Measurements from ENCODE around the gene PDXK. TPM values are rescaled to one million over a fixed set of nuclear protein-coding genes. Genes with fewer than 3 reads are reported as not detected.

Gene PDXK
- total and polyA plus RNA-seq, 4 donors, result 25.8 to 94.4 (median 64.5) TPM

DNA sequence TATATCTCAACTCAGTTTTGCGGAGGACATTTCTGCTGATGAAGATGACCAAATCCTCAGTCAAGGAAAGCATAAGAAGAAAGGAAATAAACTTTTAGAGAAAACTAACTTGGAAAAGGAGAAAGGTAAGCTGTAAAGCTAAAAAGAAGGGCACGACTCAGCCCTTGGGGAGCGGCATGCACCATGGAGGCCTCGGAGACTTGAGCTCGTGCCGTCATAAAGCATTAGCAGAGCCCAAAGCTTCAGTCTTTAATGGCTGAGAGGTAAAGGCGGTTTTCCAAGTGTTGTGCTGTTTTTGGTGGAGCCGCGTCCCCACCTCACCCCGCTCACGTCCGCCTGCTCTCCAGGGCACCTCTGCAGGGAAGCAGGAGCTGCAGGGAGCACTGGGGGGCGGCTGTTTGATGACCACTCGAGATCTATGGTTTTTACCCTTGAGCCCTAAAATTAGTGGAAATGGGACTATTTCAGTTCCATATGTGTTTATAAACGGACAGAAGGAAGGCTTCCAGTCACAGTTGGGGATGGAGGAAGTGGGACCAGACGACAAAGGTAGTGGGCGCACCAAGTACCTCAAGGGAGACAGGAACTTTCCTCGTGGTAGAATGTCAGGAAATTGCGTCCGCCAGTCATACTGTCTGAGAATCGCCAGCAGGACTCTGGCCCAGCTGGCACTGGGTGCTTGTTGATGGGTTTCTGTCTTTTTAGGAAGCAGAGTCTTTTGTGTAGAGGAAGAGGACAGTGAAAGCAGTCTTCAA, 31.9 kb upstream of the PDXK start:
- H3K36me3 ChIP-seq (ENCODE audit: control insufficient read depth in 1 of 2, insufficient read depth in 2 of 2, low read length in 1 of 2), result peaks cover 9 to 12% of the 10 kb centered on the region in 2 donors
- no peaks in the 10 kb centered on the region for H3K4me1 ChIP-seq (ENCODE audit: control insufficient read depth in 1 of 2, insufficient read depth in 2 of 2, low read length in 2 of 2)
- H3K9me3 ChIP-seq (ENCODE audit: control insufficient read depth, low read length), result no peaks in the 10 kb centered on the region
- H3K4me3 ChIP-seq (ENCODE audit: low read length in 2 of 2), result no peak overlapping the region
- 90 to 91% methylated on average over 21 of the region's 21 CpGs for WGBS, 2 donors
- H3K27ac ChIP-seq (ENCODE audit: low read depth in 1 of 2, low read length in 2 of 2), result no peak overlapping the region
- intact Hi-C loops (cut with DNase I), result loop anchor here in 1 of 2 donors (10.0 kb wide), 1 partner anchor 88 kb away; the partner anchor contains the start of gene CSTB
- DNase-seq, result no peak
- ATAC-seq (ENCODE audit: low FRiP score), result no peak
- H3K27me3 ChIP-seq (ENCODE audit: control insufficient read depth in 1 of 2, insufficient read depth in 2 of 2, low read length in 1 of 2), result no peaks in the 10 kb centered on the region

DNA sequence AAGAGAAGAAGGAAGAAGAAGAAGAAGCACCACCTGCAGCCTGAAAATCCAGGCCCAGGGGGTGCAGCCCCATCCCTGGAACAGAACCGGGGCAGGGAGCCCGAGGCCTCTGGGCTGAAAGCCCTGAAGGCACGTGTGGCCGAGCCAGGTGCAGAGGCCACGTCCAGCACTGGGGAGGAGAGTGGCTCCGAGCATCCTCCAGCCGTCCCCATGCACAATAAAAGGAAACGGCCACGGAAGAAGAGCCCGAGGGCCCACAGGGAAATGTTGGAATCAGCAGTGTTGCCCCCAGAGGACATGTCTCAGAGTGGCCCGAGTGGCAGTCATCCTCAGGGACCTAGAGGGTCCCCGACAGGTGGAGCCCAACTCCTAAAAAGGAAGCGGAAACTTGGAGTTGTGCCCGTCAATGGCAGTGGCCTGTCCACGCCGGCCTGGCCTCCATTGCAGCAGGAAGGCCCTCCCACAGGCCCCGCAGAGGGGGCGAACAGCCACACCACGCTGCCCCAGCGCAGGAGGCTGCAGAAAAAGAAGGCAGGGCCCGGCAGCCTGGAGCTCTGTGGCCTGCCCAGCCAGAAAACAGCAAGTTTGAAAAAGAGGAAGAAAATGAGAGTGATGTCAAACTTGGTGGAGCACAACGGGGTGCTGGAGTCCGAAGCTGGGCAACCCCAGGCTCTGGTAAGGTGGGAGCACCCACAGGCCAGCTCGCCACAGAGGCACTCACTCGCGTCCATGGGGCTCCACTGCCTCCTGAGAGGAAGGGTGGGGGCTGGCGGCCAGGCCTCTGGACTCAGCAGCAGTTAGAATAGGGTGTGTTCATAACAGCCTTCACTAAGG, 31.1 kb upstream of the PDXK start:
- Histone ChIP-seq H3K27me3 (ENCODE audit: control insufficient read depth in 1 of 2, insufficient read depth in 2 of 2, low read length in 1 of 2) (no peaks in the 10 kb centered on the region), H3K4me1 (ENCODE audit: control insufficient read depth in 1 of 2, insufficient read depth in 2 of 2, low read length in 2 of 2) (no peaks in the 10 kb centered on the region), H3K27ac (ENCODE audit: low read depth in 1 of 2, low read length in 2 of 2) (no peak overlapping the region), H3K9me3 (ENCODE audit: control insufficient read depth, low read length) (no peaks in the 10 kb centered on the region), H3K4me3 (ENCODE audit: low read length in 2 of 2) (no peak overlapping the region), H3K36me3 (ENCODE audit: control insufficient read depth in 1 of 2, insufficient read depth in 2 of 2, low read length in 1 of 2) (peaks cover 9 to 12% of the 10 kb centered on the region in 2 donors)
- intact Hi-C loops (cut with DNase I), result loop anchor here in 1 of 2 donors (10.0 kb wide), 1 partner anchor 87 kb away; the partner anchor contains the start of gene CSTB
- ATAC-seq (ENCODE audit: low FRiP score) (no peak), DNase-seq (no peak)
- WGBS, 2 donors, result 85 to 87% methylated on average over 27 of the region's 27 CpGs

DNA sequence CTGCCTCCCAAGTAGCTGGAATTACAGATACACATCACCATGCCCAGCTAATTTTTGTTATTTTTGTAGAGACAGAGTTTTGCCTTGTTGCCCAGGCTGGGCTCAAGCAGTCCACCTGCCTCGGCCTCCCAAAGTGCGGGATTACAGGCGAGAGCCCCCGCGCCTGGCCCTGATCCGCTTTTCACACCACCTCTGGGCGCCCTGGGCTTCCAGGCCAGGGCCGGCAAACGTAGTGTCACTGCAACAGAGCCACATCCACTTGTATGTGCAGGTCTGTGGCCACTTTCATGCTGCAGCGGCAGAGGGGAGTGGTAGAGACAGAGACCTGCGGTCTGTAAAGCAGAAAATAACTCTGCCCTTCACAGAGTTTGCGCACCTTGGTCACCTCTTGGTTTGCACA, 30.0 kb upstream of the PDXK start:
- 94 to 96% methylated on average over 12 of the region's 12 CpGs for WGBS, 2 donors
- intact Hi-C loops (cut with DNase I), result loop anchor here in 1 of 2 donors (10.0 kb wide), 1 partner anchor 86 kb away; the partner anchor contains the start of gene CSTB
- no peaks in the 10 kb centered on the region for H3K9me3 ChIP-seq (ENCODE audit: control insufficient read depth, low read length)
- no peak overlapping the region for H3K4me3 ChIP-seq (ENCODE audit: low read length in 2 of 2)
- no peak for ATAC-seq (ENCODE audit: low FRiP score)
- H3K27me3 ChIP-seq (ENCODE audit: control insufficient read depth in 1 of 2, insufficient read depth in 2 of 2, low read length in 1 of 2), result no peaks in the 10 kb centered on the region
- no peaks in the 10 kb centered on the region for H3K4me1 ChIP-seq (ENCODE audit: control insufficient read depth in 1 of 2, insufficient read depth in 2 of 2, low read length in 2 of 2)
- H3K27ac ChIP-seq (ENCODE audit: low read depth in 1 of 2, low read length in 2 of 2), result no peak overlapping the region
- no peak for DNase-seq
- H3K36me3 ChIP-seq (ENCODE audit: control insufficient read depth in 1 of 2, insufficient read depth in 2 of 2, low read length in 1 of 2), result peaks cover 9 to 12% of the 10 kb centered on the region in 2 donors

DNA sequence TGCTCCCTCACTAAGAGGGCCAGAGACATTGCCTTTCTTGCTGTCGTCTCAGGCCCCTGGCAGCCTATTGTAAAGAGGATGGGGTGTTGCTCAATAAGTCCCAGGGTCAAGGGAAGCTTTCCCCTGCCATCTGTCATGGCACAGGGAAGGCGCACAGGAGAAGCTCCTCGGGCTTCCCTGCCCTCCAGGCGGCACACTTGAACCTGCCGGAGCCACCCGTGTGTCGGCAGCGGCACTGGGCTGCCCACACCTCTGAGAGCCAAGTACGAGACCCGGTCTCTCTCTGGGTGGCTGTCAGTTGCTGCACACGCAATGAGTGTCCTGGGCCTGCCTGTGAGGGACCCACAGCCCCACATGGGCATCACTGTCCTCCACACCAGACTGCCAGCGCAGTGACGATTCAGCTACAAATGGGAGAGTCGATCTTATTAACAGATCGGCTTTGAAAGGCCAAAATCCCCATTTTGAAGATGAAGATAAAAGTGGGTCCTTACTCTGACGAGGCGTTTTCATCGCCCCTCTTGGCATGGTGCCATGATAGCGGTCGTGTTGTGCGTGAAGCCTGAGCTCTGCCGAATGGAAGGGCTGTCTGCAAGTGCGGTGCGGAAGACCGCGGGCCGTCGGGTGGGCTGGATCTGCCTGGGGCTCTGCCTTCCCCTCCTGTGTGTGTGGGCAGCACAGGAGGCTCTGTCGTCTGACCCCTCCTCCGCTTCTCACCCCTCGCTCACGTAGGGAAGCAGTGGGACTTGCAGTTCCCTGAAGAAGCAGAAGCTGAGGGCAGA, 29.2 kb upstream of the PDXK start:
- WGBS, 2 donors, result 92 to 93% methylated on average over 32 of the region's 32 CpGs
- H3K4me1 ChIP-seq (ENCODE audit: control insufficient read depth in 1 of 2, insufficient read depth in 2 of 2, low read length in 2 of 2), result no peaks in the 10 kb centered on the region
- H3K4me3 ChIP-seq (ENCODE audit: low read length in 2 of 2), result no peak overlapping the region
- DNase-seq (peak in 1 of 2 donors; percentile 54), ATAC-seq (ENCODE audit: low FRiP score) (no peak)
- H3K27me3 ChIP-seq (ENCODE audit: control insufficient read depth in 1 of 2, insufficient read depth in 2 of 2, low read length in 1 of 2), result no peaks in the 10 kb centered on the region
- H3K36me3 ChIP-seq (ENCODE audit: control insufficient read depth in 1 of 2, insufficient read depth in 2 of 2, low read length in 1 of 2), result peaks cover 8 to 12% of the 10 kb centered on the region in 2 donors
- no peaks in the 10 kb centered on the region for H3K9me3 ChIP-seq (ENCODE audit: control insufficient read depth, low read length)
- intact Hi-C loops (cut with DNase I), result loop anchor here in 1 of 2 donors (10.0 kb wide), 1 partner anchor 85 kb away; the partner anchor contains the start of gene CSTB
- H3K27ac ChIP-seq (ENCODE audit: low read depth in 1 of 2, low read length in 2 of 2), result no peak overlapping the region

DNA sequence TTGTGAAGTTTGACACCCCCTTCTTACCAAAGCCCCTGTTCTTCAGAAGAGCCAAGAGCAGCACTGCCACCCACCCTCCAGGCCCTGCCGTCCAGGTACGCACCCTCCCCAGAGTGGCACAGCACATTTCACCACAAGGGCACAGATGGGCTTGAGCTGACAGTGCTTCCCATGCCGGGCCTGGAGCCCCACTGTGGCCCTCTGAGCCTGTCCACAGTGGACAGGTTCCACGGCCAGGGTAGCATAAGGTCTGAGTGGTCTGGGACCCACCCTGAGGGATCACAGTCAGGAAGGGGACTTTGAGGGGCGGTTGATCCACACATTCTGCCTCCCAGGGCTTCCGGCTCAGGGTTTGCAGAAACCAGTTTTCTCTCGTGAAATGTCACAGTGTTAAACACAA, 28.6 kb upstream of the PDXK start:
- 92 to 96% methylated on average over 7 of the region's 7 CpGs for WGBS, 2 donors
- peaks cover 8 to 10% of the 10 kb centered on the region in 2 donors for H3K36me3 ChIP-seq (ENCODE audit: control insufficient read depth in 1 of 2, insufficient read depth in 2 of 2, low read length in 1 of 2)
- no peaks in the 10 kb centered on the region for H3K4me1 ChIP-seq (ENCODE audit: control insufficient read depth in 1 of 2, insufficient read depth in 2 of 2, low read length in 2 of 2)
- DNase-seq, result no peak
- H3K9me3 ChIP-seq (ENCODE audit: control insufficient read depth, low read length), result no peaks in the 10 kb centered on the region
- ATAC-seq (ENCODE audit: low FRiP score), result no peak
- intact Hi-C loops (cut with DNase I), result no loop called here
- no peak overlapping the region for H3K4me3 ChIP-seq (ENCODE audit: low read length in 2 of 2)
- no peaks in the 10 kb centered on the region for H3K27me3 ChIP-seq (ENCODE audit: control insufficient read depth in 1 of 2, insufficient read depth in 2 of 2, low read length in 1 of 2)
- H3K27ac ChIP-seq (ENCODE audit: low read depth in 1 of 2, low read length in 2 of 2), result no peak overlapping the region

DNA sequence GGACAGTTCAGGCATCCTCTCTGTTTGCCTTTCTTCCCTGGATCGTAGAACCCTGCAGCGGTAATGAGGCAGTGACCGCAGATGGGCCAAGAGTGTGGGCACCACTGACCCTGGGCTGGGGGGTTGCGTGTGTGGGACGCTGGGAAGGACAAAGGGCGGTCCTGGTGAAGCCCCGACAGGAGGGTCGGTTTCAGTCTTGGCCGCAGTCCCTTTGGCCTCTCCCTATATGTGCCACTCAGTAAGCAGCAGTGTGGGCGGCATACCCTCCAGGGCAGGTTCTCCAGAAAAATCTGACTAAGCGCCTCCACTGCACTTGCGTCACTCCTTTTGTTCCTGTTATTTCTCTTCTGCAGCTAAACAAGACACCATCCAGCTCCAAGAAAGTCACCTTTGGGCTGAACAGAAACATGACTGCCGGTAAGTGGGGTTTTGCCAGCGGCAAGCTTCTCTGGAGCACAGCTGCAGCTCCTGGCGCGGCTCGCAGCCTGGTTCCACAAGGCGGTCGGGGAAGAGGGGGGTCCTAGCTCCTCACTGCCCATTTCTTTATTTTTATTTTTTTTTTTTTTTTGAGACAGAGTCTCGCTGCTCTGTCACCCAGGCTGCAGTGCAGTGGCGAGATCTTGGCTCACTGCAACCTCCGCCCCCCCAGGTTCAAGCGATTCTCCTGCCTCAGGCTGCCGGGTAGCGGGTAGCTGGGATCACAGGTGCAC, 27.7 kb upstream of the PDXK start:
- H3K27ac ChIP-seq (ENCODE audit: low read depth in 1 of 2, low read length in 2 of 2), result no peak overlapping the region
- intact Hi-C loops (cut with DNase I), result no loop called here
- H3K36me3 ChIP-seq (ENCODE audit: control insufficient read depth in 1 of 2, insufficient read depth in 2 of 2, low read length in 1 of 2), result peaks cover 4 to 7% of the 10 kb centered on the region in 2 donors

DNA sequence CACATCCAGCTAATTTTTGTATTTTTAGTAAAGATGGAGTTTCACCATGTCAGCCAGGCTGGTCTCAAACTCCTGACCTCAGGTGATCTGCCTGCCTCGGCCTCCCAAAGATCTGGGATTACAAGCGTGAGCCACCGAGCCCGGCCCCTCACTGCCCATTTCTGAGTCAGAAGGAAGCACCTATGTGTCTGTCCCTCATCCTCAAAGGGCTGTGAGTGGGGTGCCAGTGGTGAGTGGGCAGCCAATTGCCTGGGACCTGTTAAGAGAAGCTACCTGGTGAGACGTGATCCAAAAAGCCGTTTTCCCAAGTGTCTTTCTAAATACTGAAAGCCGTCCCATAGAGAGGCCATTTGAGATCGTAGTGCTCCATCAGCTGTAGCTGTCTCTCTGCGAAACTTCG, 27.1 kb upstream of the PDXK start:
- H3K4me1 ChIP-seq (ENCODE audit: control insufficient read depth in 1 of 2, insufficient read depth in 2 of 2, low read length in 2 of 2), result no peaks in the 10 kb centered on the region
- whole genome bisulfite sequencing, 2 donors, result 90 to 98% methylated on average over 10 of the region's 10 CpGs
- H3K36me3 ChIP-seq (ENCODE audit: control insufficient read depth in 1 of 2, insufficient read depth in 2 of 2, low read length in 1 of 2), result peaks cover 4 to 7% of the 10 kb centered on the region in 2 donors
- no peaks in the 10 kb centered on the region for H3K9me3 ChIP-seq (ENCODE audit: control insufficient read depth, low read length)
- H3K27ac ChIP-seq (ENCODE audit: low read depth in 1 of 2, low read length in 2 of 2), result no peak overlapping the region
- intact Hi-C loops (cut with DNase I), result no loop called here
- ATAC-seq (ENCODE audit: low FRiP score) (no peak), DNase-seq (no peak)
- H3K4me3 ChIP-seq (ENCODE audit: low read length in 2 of 2), result no peak overlapping the region
- H3K27me3 ChIP-seq (ENCODE audit: control insufficient read depth in 1 of 2, insufficient read depth in 2 of 2, low read length in 1 of 2), result no peaks in the 10 kb centered on the region

More for the DNA sequence above, 27.7 kb upstream of the PDXK start:
- 96% methylated on average over 25 of the region's 25 CpGs for WGBS, 2 donors
- Histone ChIP-seq H3K27me3 (ENCODE audit: control insufficient read depth in 1 of 2, insufficient read depth in 2 of 2, low read length in 1 of 2) (no peaks in the 10 kb centered on the region), H3K4me1 (ENCODE audit: control insufficient read depth in 1 of 2, insufficient read depth in 2 of 2, low read length in 2 of 2) (no peaks in the 10 kb centered on the region), H3K9me3 (ENCODE audit: control insufficient read depth, low read length) (no peaks in the 10 kb centered on the region), H3K4me3 (ENCODE audit: low read length in 2 of 2) (no peak overlapping the region)
- ATAC-seq (ENCODE audit: low FRiP score) (no peak), DNase-seq (no peak)

DNA sequence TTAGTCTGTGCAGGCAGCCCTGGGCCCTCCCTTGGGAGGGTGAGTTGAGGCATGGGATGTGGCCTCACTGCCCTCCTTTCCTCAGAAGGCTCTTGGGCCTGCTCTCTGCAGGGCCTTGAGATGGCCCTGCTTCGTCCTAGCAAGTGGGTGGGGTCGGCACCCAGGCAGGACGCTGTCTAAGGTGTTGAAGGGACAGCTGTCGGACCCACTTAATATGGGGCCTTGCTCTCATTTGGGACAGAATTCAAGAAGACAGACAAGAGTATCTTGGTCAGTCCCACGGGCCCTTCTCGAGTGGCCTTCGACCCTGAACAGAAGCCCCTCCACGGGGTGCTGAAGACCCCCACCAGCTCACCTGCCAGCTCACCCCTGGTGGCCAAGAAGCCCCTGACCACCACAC, 26.0 kb upstream of the PDXK start:
- H3K36me3 ChIP-seq (ENCODE audit: control insufficient read depth in 1 of 2, insufficient read depth in 2 of 2, low read length in 1 of 2), result peaks cover 0 to 6% of the 10 kb centered on the region in 2 donors
- 91 to 92% methylated on average over 8 of the region's 8 CpGs for WGBS, 2 donors
- H3K4me1 ChIP-seq (ENCODE audit: control insufficient read depth in 1 of 2, insufficient read depth in 2 of 2, low read length in 2 of 2), result no peaks in the 10 kb centered on the region
- intact Hi-C loops (cut with DNase I), result no loop called here
- H3K4me3 ChIP-seq (ENCODE audit: low read length in 2 of 2), result no peak overlapping the region
- no peaks in the 10 kb centered on the region for H3K9me3 ChIP-seq (ENCODE audit: control insufficient read depth, low read length)
- no peaks in the 10 kb centered on the region for H3K27me3 ChIP-seq (ENCODE audit: control insufficient read depth in 1 of 2, insufficient read depth in 2 of 2, low read length in 1 of 2)
- no peak overlapping the region for H3K27ac ChIP-seq (ENCODE audit: low read depth in 1 of 2, low read length in 2 of 2)
- DNase-seq, result peak in 1 of 2 donors; percentile 31
- no peak for ATAC-seq (ENCODE audit: low FRiP score)

All from aorta (tissue), 5 donors.